Activated gamma-delta T cell treated with Interleukin-2 at 50 U/mL for 16 hours (primary cell): ENCODE results near the gene PNMA6E.

Experiments
- DNase-seq: peaks from one replicate; pipeline ENCODE4 v3.0.0-alpha.2; 2020

PNMA6E gene

GRCh38 chrX:153401133-153401764, at the start of gene PNMA6E:
TSS of gene PNMA6E (minus strand) at chrX:153401350. CDS start at chrX:153398849, 2,501 bp downstream.
- no peak for DNase-seq

GRCh38 chrX:153450949-153451277, 49.8 kb upstream of the PNMA6E start:
- no peak for DNase-seq

GRCh38 chrX:153450114-153450948, 49.2 kb upstream of the PNMA6E start:
- DNase-seq: no peak

- no peak for DNase-seq
Measured at GRCh38 chrX:153449368-153450113, 48.4 kb upstream of the PNMA6E start.

GRCh38 chrX:153448556-153449367, 47.6 kb upstream of the PNMA6E start:
- DNase-seq: no peak

GRCh38 chrX:153447581-153447960, 46.4 kb upstream of the PNMA6E start:
- no peak for DNase-seq

- DNase-seq: no peak
Measured at GRCh38 chrX:153446950-153447580, 45.9 kb upstream of the PNMA6E start.

- no peak for DNase-seq
Measured at GRCh38 chrX:153446636-153446936, 45.4 kb upstream of the PNMA6E start.

- no peak for DNase-seq
Measured at GRCh38 chrX:153445856-153446635, 44.9 kb upstream of the PNMA6E start, which contains the start of gene TREX2. TSS of gene TREX2 (minus strand) at chrX:153446056. CDS start at chrX:153445430, 626 bp downstream.

- peak; percentile 3 for DNase-seq
Measured at GRCh38 chrX:153445106-153445855, 44.1 kb upstream of the PNMA6E start.

GRCh38 chrX:153444333-153445011, 43.3 kb upstream of the PNMA6E start:
- DNase-seq: no peak

GRCh38 chrX:153443476-153444332, 42.6 kb upstream of the PNMA6E start:
- no peak for DNase-seq

- DNase-seq: no peak
Measured at GRCh38 chrX:153442463-153442862, 41.3 kb upstream of the PNMA6E start.

GRCh38 chrX:153441981-153442380, 40.8 kb upstream of the PNMA6E start:
- no peak for DNase-seq

- no peak for DNase-seq
Measured at GRCh38 chrX:153441296-153441695, 40.1 kb upstream of the PNMA6E start.

- DNase-seq: no peak
Measured at GRCh38 chrX:153440556-153441135, 39.5 kb upstream of the PNMA6E start.

- DNase-seq: no peak
Measured at GRCh38 chrX:153439977-153440376, 38.8 kb upstream of the PNMA6E start.

GRCh38 chrX:153438532-153438931, 37.4 kb upstream of the PNMA6E start:
- no peak for DNase-seq

GRCh38 chrX:153435845-153436244, 34.7 kb upstream of the PNMA6E start:
- no peak for DNase-seq
